K562 (cell line): ENCODE data around the gene BMPR2. TPM values are rescaled to one million over a fixed set of nuclear protein-coding genes. Genes with fewer than 3 reads are reported as not detected.

Experiments used
- HES1 ChIP-seq: fragments of 450-650 bp; IDR thresholded peaks from 2 replicates; pipeline ENCODE4 v1.6.1; 2016; ENCODE audit warnings: low read depth, mild to moderate bottlenecking, moderate library complexity
- HMBOX1 ChIP-seq: sonication (generic); IDR thresholded peaks from 2 replicates; pipeline ENCODE4 v1.6.1; 2016
- NR2F6 ChIP-seq: fragments of 450-650 bp; formaldehyde crosslinking; IDR thresholded peaks from 2 replicates; pipeline ENCODE4 v1.4.0; 2020; ENCODE audit warnings: mild to moderate bottlenecking
- PBX2 ChIP-seq, 2 experiments: IDR thresholded peaks in 1 of 2; conservative IDR thresholded peaks in 1 of 2; 2 replicates each; pipeline ENCODE4 v1.6.1; 2016; ENCODE audit warnings: low read depth in 2 of 2, mild to moderate bottlenecking in 1 of 2, missing compliant biosample characterization in 1 of 2, missing genetic modification characterization in 1 of 2, moderate library complexity in 1 of 2
- TCF15 ChIP-seq: fragments of 250-450 bp; sonication (Bioruptor Pico); IDR thresholded peaks from 2 replicates; pipeline ENCODE4 v1.8.0; 2022; ENCODE audit warnings: moderate library complexity, mild to moderate bottlenecking, inconsistent platforms
- ZBTB1 ChIP-seq: sonication (generic); formaldehyde crosslinking; IDR thresholded peaks from 2 replicates; pipeline ENCODE4 v1.8.1; 2023; ENCODE audit warnings: missing genetic modification reagents, low read depth, mild to moderate bottlenecking, borderline replicate concordance
- ZFP91 ChIP-seq: sonication (generic); formaldehyde crosslinking; IDR thresholded peaks from 2 replicates; pipeline ENCODE4 v1.8.0; 2022; ENCODE audit warnings: mild to moderate bottlenecking, missing genetic modification reagents
- ZNF398 ChIP-seq: fragments of 250-450 bp; sonication (Bioruptor Pico); IDR thresholded peaks from 2 replicates; pipeline ENCODE4 v1.8.0; 2021; ENCODE audit warnings: moderate library complexity, mild to moderate bottlenecking, inconsistent platforms
- ZNF644 ChIP-seq: fragments of 200-800 bp; sonication (Bioruptor generic); IDR thresholded peaks from 2 replicates; pipeline ENCODE4 v1.6.1; 2016; ENCODE audit warnings: low read depth, missing genetic modification characterization, missing compliant biosample characterization
- polyA plus RNA-seq, 8 experiments: library from polyadenylated mRNA; depleted of rRNA in 4 of 8; stranded (reverse) in 5 of 8; unstranded in 3 of 8; fragments of >200 nt; fragmentation: Nextera tagmentation in 2 of 8; fragmentation: Illumina TruSeq in 1 of 8; extraction: Ambion mirVana in 2 of 8; extraction: Trizol in 1 of 8; gene quantifications; 2 replicates each; pipeline versions ENCODE4 v1.2.1 to v1.2.3, GENCODE V29; 2011 to 2014; ENCODE audit warnings: inconsistent platforms in 1 of 8, missing spikeins in 1 of 8
- total RNA-seq, 7 experiments: library from RNA; depleted of rRNA in 6 of 7; stranded (reverse); fragments of >200 nt in 6 of 7; fragmentation: Illumina TruSeq in 2 of 7; extraction: Trizol in 2 of 7; gene quantifications; 2 replicates each; pipeline versions ENCODE4 v1.2.1 to v1.2.3, GENCODE V29; 2011 to 2021; ENCODE audit warnings: low replicate concordance in 1 of 7

BMPR2 gene
- total and polyA plus RNA-seq, 9 of the 15 experiments (the other 6 are each of a cell fraction or from before 2014, with no cell fraction given): 0.73 to 5.0 (median 3.3) TPM

GRCh38 chr2:202541137-202541536 lies 165.0 kb downstream of the BMPR2 start (continued):
- TF ChIP-seq HMBOX1: no peak
- TF ChIP-seq ZFP91 (CRISPR knock-in tag): no peak
- no peak for TF ChIP-seq ZNF644 (tag)
- no peak for TF ChIP-seq PBX2 (CRISPR knock-in tag; IDR thresholded peaks at IDR 0.05; ENCODE audit: low read depth)
- TF ChIP-seq PBX2 (tag; conservative IDR thresholded peaks at IDR 0.05; ENCODE audit: low read depth): no peak
- no peak for TF ChIP-seq TCF15 (CRISPR knock-in tag)
- no peak for TF ChIP-seq ZNF398 (CRISPR knock-in tag)
- no peak for TF ChIP-seq HES1
- TF ChIP-seq ZBTB1 (CRISPR knock-in tag): no peak
- TF ChIP-seq NR2F6: no peak
